ENCODE measurements around the gene FUT2.

The FUT2 gene

GRCh38 chr19:48752496-48753365, 57.0 kb downstream of the FUT2 start, which contains the start of gene FUT1:
TSS of gene FUT1 (minus strand) at chr19:48752641. CDS start at chr19:48751281, 1,360 bp downstream.
- no peak for TF ChIP-seq CTCF (IDR thresholded peaks at IDR 0.05; ENCODE audit: control insufficient read depth, insufficient read depth, low read depth, low read length, missing control alignments)
- no peak within 1 kb of the TSS; the same call in 1 of the 2 replicates for H3K4me3 ChIP-seq (ENCODE audit: control insufficient read depth, low read depth, low read length)
- no peak for DNase-seq (ENCODE audit: low read depth)

- no peak for DNase-seq (ENCODE audit: low read depth)
- no peak for TF ChIP-seq CTCF (IDR thresholded peaks at IDR 0.05; ENCODE audit: control insufficient read depth, insufficient read depth, low read depth, low read length, missing control alignments)
- H3K4me3 ChIP-seq (ENCODE audit: control insufficient read depth, low read depth, low read length): no peak within 1 kb of the TSS
These were observed 59.4 kb downstream of the FUT2 start, which contains the start of gene FGF21 for GRCh38 chr19:48755084-48755641. TSS of gene FGF21 (plus strand) at chr19:48755524. CDS start at chr19:48756237, 713 bp downstream.

All from AG09309 (cell line).